Stimulated activated CD4-positive, alpha-beta T cell treated with anti-CD3 and anti-CD28 coated beads, Interleukin-1b, Interleukin-23, amount 100 ng/mL, for 1 hour (primary cell): ENCODE data around the gene BICD2.

Experiments
- DNase-seq, 2 donors: peaks; one replicate each; pipeline ENCODE4 v3.0.0-alpha.2; 2020; ENCODE audit warnings: low read depth in 2 of 2

The BICD2 gene

GRCh38 chr9:92727716-92728700, 36.6 kb downstream of the BICD2 start:
- DNase-seq, result no peak

GRCh38 chr9:92726971-92727715, 37.5 kb downstream of the BICD2 start:
- no peak for DNase-seq

- DNase-seq, result no peak
Measured at GRCh38 chr9:92726348-92726747, 38.3 kb downstream of the BICD2 start.

- no peak for DNase-seq
Measured at GRCh38 chr9:92725766-92726165, 38.9 kb downstream of the BICD2 start.

- DNase-seq, result no peak
Measured at GRCh38 chr9:92725266-92725545, 39.4 kb downstream of the BICD2 start.

- DNase-seq, result no peak
Measured at GRCh38 chr9:92724528-92725265, 39.9 kb downstream of the BICD2 start.

GRCh38 chr9:92723801-92724323, 40.8 kb downstream of the BICD2 start:
- DNase-seq, result no peak

- DNase-seq, result no peak
Measured at GRCh38 chr9:92723299-92723625, 41.4 kb downstream of the BICD2 start.

- no peak for DNase-seq
Measured at GRCh38 chr9:92722386-92723298, 42.0 kb downstream of the BICD2 start.

GRCh38 chr9:92721548-92721947, 43.1 kb downstream of the BICD2 start:
- no peak for DNase-seq

- DNase-seq, result no peak
Measured at GRCh38 chr9:92720807-92721535, 43.7 kb downstream of the BICD2 start.

GRCh38 chr9:92720209-92720765, 44.3 kb downstream of the BICD2 start:
- DNase-seq, result no peak

- no peak for DNase-seq
Measured at GRCh38 chr9:92719028-92719647, 45.5 kb downstream of the BICD2 start.

- DNase-seq, result no peak
Measured at GRCh38 chr9:92718086-92719001, 46.3 kb downstream of the BICD2 start.

- DNase-seq, result no peak
Measured at GRCh38 chr9:92717201-92718085, 47.2 kb downstream of the BICD2 start.

GRCh38 chr9:92716557-92716956, 48.1 kb downstream of the BICD2 start:
- peak; percentile 64 to 81 for DNase-seq

GRCh38 chr9:92715488-92716231, 49.0 kb downstream of the BICD2 start:
- no peak for DNase-seq
